WERI-Rb-1 (cell line): Measurements from ENCODE around the gene PCYT1A.
"Not testable (repeated sequence)": the region's sequence is repeated elsewhere in the genome, so short reads cannot be mapped to it uniquely, and the experiment has no call there.

Experiments used
- DNase-seq: peaks from one replicate; pipeline ENCODE4 v3.0.0-alpha.2; 2020
- H3K27ac ChIP-seq: fragments of 250-450 bp; sonication (Bioruptor Pico); 2 replicates; pipeline ENCODE4 v1.5.1; 2020; ENCODE audit warnings: mild to moderate bottlenecking, moderate library complexity
- H3K27me3 ChIP-seq: fragments of 250-450 bp; sonication (Bioruptor Pico); 2 replicates; pipeline ENCODE4 v1.5.1; 2021; ENCODE audit warnings: mild to moderate bottlenecking, low read depth, moderate library complexity; ENCODE audit not compliant: insufficient read depth, severe bottlenecking
- H3K36me3 ChIP-seq: fragments of 250-450 bp; sonication (Bioruptor Pico); 2 replicates; pipeline ENCODE4 v1.5.1; 2020; ENCODE audit warnings: mild to moderate bottlenecking, moderate library complexity
- H3K4me3 ChIP-seq: 2 replicates; pipeline ENCODE4 v1.5.1; 2011; ENCODE audit warnings: low read depth, mild to moderate bottlenecking, control low read depth, low read length
- H3K9me3 ChIP-seq: fragments of 250-450 bp; sonication (Bioruptor Pico); 2 replicates; pipeline ENCODE4 v1.5.1; 2021; ENCODE audit warnings: mild to moderate bottlenecking, moderate library complexity; ENCODE audit not compliant: severe bottlenecking
- CTCF ChIP-seq: IDR thresholded peaks from 2 replicates; pipeline ENCODE4 v1.5.1; 2011; ENCODE audit warnings: low read depth, mild to moderate bottlenecking, control low read depth, inconsistent platforms, low read length

Gene PCYT1A

GRCh38 chr3:196251918-196252317 lies 35.6 kb downstream of the PCYT1A start:
- no peak overlapping the region for H3K4me3 ChIP-seq
- H3K27me3 ChIP-seq, result no peaks in the 10 kb centered on the region
- H3K27ac ChIP-seq, result no peak overlapping the region
- no peaks in the 10 kb centered on the region for H3K36me3 ChIP-seq
- TF ChIP-seq CTCF, result no peak
- DNase-seq, result no peak
- no peaks in the 10 kb centered on the region for H3K9me3 ChIP-seq

DNA sequence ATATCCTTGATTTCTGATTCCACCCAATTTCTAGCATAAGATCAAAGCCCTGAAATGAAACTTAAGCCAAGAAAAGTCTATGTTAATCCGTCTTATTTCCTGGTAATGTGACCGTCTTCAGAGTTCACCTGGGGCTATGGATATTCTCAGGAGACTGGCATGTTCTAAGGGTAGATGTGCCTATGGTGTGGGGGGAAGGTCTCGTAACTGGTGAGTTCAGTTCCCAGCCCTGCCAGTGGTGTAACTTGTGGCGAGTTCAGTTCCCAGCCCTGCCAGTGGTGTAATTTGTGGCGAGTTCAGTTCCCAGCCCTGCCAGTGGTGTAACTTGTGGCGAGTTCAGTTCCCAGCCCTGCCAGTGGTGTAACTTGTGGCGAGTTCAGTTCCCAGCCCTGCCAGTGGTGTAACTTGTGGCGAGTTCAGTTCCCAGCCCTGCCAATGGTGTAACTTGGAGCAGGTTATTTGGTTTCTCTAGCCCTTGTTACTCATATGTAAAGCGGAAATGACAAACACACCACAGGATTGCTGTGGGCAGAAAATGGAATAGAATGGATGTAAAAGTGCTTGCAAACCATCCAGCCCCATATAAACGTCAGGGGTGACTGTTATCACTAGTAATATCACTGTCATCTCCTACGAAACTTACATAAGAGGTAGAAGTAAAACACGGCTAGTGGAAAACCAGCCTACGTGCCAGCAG lies 40.8 kb downstream of the PCYT1A start:
- no peaks in the 10 kb centered on the region for H3K9me3 ChIP-seq
- no peak for DNase-seq
- no peak overlapping the region for H3K27ac ChIP-seq
- H3K27me3 ChIP-seq, result no peaks in the 10 kb centered on the region
- TF ChIP-seq CTCF, result no peak
- H3K4me3 ChIP-seq, result no peak overlapping the region
- no peaks in the 10 kb centered on the region; the same call in 1 of the 2 replicates for H3K36me3 ChIP-seq

GRCh38 chr3:196244166-196244565 lies 43.4 kb downstream of the PCYT1A start:
- DNase-seq, H3K9me3 ChIP-seq, H3K4me3 ChIP-seq, H3K27me3 ChIP-seq, H3K36me3 ChIP-seq, H3K27ac ChIP-seq: not testable (repeated sequence)

- H3K4me3 ChIP-seq, result no peak overlapping the region
- no peak for TF ChIP-seq CTCF
- DNase-seq, result no peak
- no peaks in the 10 kb centered on the region for H3K9me3 ChIP-seq
- no peak overlapping the region for H3K27ac ChIP-seq
- H3K36me3 ChIP-seq, result no peaks in the 10 kb centered on the region; the same call in 1 of the 2 replicates
- H3K27me3 ChIP-seq, result no peaks in the 10 kb centered on the region
These were observed 45.8 kb downstream of the PCYT1A start for GRCh38 chr3:196241704-196242103.

DNA sequence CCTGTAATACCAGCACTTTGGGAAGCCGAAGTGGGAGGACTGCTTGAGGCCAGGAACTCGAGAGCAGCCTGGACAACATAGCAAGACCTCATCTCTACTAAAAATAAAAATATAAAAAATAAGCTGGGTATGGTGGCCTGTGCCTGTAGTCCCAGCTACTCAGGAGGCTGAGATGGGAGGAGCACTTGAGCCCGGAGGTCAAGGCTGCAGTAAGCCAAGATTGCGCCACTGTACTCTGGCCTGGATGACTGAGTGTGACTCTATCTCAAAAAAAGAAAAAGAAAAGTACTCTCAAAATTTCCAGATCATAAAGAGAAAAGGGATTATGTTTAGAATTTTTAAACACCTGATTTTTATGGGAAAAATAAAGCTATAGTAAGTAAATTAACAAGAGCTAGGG lies 47.1 kb downstream of the PCYT1A start:
- Histone ChIP-seq H3K4me3 (no peak overlapping the region), H3K27me3 (no peaks in the 10 kb centered on the region), H3K9me3 (no peaks in the 10 kb centered on the region), H3K36me3 (no peaks in the 10 kb centered on the region; the same call in 1 of the 2 replicates), H3K27ac (no peak overlapping the region)
- DNase-seq, result no peak
- no peak for TF ChIP-seq CTCF

- DNase-seq, result no peak
- H3K27ac ChIP-seq, result no peak overlapping the region
- no peaks in the 10 kb centered on the region for H3K9me3 ChIP-seq
- no peaks in the 10 kb centered on the region for H3K27me3 ChIP-seq
- no peaks in the 10 kb centered on the region; the same call in 1 of the 2 replicates for H3K36me3 ChIP-seq
- no peak for TF ChIP-seq CTCF
- H3K4me3 ChIP-seq, result no peak overlapping the region
These were observed 48.6 kb downstream of the PCYT1A start for GRCh38 chr3:196238612-196239560.
